ENCODE measurements around the gene ETV6. TPM values are rescaled to one million over a fixed set of nuclear protein-coding genes. Genes with fewer than 3 reads are reported as not detected.

The ETV6 gene
- total RNA-seq, 1 experiment from 2014 or later = 6.4 TPM

DNA sequence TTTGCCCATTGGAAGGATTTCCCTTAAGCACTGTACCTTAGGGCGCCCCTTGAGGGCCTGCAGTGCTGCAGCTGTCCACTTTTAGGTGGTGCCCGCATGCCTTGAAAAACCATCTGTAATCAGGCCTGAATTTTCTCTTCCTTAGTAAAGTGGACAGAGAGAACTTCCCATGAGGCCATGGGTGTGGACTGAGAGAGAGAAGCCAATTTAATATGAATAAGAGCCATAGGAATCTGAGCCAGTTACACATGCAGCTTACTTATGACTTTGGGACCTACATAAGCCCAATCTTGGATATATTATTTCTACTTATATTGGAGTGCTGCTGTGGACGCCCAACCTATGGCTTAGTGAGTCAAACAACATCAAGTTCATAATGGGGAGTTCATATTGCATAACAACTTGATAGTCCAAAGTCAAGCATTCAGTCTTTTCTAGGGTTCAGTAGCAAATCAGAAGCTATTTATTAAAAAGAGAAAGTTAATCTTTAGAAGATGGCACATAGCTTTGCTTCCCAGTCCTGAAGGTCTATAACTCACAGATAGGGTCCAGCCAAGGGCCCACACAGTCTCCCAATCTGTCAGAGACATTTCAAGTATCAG is 11.1 kb upstream of the ETV6 start:
- DNase-seq (ENCODE audit: low read depth, low spot score) = no peak
- in situ Hi-C loops (cut with HindIII; ENCODE audit: low pct_unique_long_range_greater_than_20kb, low sequenced_read_pairs) = no loop called here

DNA sequence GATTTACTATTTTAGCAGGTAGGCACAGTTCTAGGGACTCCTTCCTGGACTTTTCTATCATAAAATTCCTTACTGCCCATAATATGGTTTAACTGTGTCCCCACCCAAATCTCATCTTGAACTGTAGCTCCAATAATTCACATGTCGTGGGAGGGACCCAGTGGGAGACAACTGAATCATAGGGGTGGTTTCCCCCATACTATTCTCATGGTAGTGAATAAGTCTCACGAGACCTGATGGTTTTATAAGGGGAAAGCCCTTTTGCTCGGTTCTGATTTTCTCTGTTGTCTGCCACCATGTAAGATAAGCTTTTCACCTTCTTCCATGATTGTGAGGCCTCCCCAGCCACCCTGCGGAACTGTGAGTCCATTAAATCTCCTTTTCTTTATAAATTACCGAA is 10.0 kb upstream of the ETV6 start:
- DNase-seq (ENCODE audit: low read depth, low spot score) = no peak
- in situ Hi-C loops (cut with HindIII; ENCODE audit: low pct_unique_long_range_greater_than_20kb, low sequenced_read_pairs) = no loop called here

DNA sequence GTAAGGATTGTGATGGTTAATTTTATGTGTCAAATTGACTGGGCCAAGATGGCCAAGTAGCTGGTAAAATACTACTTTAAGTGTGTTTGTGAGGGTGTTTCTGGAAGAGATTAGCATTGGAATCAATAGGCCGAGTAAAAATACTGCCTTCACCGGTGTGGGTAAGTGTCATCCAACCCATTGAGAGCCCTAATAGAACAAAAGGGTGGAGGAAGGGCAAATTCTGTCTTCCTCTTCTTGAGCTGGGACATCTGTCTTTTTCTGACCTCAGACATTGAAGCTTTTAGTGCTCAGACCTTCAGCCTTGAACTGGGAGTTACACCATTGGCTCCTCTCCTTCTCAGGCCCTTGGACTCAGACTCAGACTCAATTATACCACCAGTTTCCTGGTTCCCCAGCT is 8.0 kb upstream of the ETV6 start:
- in situ Hi-C loops (cut with HindIII; ENCODE audit: low pct_unique_long_range_greater_than_20kb, low sequenced_read_pairs) = no loop called here
- no peak for DNase-seq (ENCODE audit: low read depth, low spot score)

DNA sequence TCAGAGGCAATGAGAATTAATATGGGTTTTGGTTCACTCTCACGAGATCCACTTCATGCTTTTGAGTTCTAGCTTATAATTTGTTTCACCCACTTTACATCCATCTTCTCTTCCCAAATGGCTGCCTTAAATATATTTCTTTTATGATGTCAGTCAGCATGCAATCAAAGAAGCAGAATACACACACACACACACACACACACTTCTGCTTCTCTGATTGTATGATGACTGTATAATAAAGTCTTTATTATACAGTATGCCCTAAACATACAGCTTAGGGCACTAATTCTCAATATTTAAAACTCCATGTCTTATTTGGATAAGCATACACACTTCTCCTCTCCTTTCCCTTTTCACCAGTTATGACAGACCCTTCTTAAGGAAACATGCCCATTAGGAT is 6.7 kb upstream of the ETV6 start:
- in situ Hi-C loops (cut with HindIII; ENCODE audit: low pct_unique_long_range_greater_than_20kb, low sequenced_read_pairs) = no loop called here
- DNase-seq (ENCODE audit: low read depth, low spot score) = no peak

DNA sequence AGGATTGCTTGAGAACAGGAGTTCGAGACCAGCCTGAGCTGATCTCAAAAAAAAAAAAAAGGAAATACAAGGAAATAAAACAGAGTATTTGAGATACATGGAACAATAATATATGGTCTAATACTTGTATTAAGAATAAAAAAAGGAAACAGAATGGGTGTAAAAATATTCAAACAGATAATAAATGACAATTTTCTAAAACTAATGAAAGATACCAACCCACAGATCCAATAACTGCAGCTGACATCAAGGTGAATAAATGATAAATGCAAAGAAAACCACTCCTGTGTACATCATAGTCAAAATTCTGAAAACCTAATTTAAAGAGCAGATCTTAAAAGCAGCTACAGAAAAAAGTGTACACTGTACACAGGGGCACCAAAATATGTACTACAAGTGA is 4.1 kb upstream of the ETV6 start:
- in situ Hi-C loops (cut with HindIII; ENCODE audit: low pct_unique_long_range_greater_than_20kb, low sequenced_read_pairs) = no loop called here
- no peak for DNase-seq (ENCODE audit: low read depth, low spot score)

DNA sequence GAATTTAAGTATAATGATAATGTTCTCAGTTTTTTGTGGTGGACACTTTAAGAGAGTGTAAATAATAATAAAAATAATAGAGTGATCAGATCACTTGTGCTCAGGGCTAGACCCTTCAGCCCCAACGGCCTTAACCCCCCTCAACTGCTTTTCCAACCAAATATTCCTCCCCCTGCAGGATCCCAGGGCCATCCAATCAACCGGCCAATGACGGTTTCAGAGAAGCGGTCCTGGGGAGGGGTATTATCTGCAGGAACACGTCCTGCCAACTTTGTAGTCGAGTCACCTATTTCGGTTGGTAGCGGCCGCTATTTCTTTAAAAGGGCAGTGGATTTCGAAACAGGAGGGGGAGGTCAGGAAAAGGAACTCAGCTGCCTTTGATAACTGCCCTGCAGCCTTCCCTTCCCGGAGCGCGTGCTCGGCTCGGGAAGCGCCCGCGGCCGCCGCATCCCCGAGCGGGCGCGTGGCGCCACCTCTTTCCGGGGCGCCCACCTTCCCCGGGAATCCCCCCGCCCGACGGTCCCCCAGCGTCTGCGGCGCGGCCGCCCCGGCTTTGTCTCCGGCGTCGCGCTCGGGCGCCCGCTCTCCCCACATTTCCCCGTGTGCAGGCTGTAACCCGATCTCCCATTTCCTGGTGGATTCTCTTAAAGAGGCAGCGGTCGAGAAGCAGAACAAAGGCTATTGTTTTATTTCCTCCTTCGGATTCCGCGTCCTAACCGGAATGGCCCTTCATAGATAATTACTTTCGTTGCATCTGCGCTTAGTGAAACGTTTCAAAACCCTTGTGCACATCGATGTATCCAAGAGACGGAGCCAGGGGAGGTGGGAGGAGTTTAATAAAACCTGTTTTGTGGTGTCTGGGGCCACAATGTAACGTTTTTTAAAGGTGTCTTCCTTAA is 711 bp upstream of the ETV6 start:
- DNase-seq (ENCODE audit: low read depth, low spot score) = peak; percentile 89
- in situ Hi-C loops (cut with HindIII; ENCODE audit: low pct_unique_long_range_greater_than_20kb, low sequenced_read_pairs) = no loop called here

DNA sequence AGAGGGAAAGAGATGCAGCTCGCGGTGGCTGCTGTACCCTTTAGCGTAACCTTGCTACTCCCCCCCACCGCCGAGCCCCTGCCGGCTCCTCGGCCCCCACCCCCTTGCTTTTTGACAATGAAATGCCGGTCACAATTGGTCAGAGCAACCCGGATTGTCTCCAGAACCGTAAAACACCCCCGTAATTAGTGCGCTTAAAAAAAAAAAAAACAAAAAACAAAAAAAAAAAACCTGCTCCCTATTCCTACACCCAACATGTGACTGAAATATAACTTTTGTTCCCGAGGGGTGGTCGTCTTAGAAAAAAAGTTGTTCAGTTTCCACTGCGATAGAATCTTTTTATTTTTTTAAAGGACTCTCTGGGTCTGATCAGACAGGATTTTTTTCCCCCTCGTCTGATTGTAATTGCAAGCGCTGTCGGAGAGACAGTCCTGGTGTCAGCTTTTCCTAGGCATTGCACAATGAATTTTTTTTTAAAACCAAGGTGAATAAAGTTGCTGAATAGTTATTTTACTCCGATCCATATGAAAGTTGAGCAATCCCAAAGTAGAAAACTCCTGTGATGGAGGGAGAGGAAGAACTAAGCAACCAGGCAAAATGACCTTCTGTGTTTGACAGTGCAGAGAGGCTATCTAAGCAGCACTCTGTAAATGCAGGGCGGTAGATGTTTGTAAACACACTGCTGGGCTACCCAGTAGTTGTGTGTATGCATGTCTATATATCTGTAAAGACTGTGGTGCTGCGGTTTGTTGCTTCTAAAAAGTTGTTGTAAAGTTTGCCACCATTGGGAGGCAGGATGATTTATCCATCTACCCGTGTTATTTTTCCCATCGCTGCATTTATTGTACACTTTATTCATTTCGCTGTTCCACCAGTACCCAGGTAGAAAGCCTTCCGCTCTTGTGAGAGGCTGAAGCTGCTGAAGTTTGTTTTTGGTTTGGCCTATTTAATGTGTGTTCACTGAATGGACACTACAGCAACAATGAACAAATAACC is 1.1 kb downstream of the ETV6 start:
- DNase-seq (ENCODE audit: low read depth, low spot score) = peak; percentile 29

DNA sequence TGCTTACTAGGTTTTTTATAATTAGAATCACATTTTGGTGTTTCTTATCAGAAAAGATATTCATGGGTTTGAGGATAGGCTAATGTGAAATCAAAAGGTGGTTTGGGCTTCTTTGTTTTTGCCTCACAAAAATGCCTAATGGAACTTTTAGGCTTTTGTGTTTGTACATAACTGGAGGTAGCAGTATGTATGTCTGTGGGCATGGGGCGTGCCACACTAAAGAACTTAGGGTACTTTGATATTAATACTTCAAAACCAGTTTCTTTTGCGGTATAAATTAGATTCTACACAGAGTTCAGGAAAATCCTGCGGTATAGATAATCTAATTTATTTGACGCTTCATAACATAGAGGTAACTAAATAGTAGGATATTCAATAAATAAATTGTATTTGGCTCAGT is 1.9 kb downstream of the ETV6 start:
- in situ Hi-C loops (cut with HindIII; ENCODE audit: low pct_unique_long_range_greater_than_20kb, low sequenced_read_pairs) = no loop called here
- no peak for DNase-seq (ENCODE audit: low read depth, low spot score)

More for the DNA sequence above, 1.1 kb downstream of the ETV6 start:
- in situ Hi-C loops (cut with HindIII; ENCODE audit: low pct_unique_long_range_greater_than_20kb, low sequenced_read_pairs) = no loop called here

DNA sequence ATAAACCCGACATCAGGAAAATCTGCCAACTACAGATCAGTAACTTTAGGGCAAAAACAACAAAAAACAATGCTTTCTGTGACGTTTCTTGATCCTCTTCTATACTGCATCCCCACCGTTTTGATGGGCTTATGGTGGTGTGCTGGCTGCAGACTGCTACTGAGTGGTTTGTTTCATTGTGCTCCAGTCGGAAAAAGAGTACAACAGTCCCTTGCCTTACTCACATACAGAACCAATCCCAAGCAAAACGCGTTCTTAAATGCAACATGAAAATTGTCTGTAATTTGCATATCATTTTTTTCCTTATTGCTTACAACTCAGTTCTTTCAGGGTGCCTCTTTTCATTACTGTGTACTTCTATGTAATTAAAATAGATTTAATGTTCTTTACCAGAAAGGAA is 2.3 kb downstream of the ETV6 start:
- no peak for DNase-seq (ENCODE audit: low read depth, low spot score)
- in situ Hi-C loops (cut with HindIII; ENCODE audit: low pct_unique_long_range_greater_than_20kb, low sequenced_read_pairs) = no loop called here

DNA sequence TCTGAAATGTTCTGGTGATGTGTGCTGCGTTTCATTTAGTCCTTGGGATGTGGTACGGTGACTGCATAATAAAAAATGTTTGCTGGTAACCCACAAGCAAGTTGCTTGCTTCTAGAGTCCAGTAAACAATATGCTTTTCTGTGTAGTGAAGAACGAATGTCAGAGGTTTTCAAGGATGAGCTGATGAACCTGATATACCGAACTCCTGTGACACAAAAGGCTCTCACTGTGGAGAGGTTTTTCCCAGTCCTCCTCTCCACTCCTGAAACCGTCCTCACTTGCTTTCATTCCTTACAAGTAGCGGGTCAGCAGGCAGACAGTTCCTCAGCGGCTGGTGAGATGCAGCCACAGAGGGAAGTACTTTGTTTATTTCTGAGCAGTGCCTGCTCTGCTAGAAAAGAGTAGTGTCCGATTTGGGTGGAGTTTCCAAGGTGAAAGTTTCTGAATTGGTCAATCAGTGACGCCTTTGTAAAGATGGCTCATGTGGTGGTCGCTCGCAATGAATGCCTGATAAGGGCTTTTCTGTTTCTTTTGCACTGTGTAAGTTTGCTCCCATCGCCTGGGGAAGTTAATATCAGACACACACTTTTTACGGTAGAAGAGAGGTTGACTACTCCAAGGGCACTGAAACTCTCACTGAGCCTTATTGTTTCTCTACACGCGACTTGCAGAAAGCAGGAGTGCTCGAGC is 3.0 kb downstream of the ETV6 start:
- in situ Hi-C loops (cut with HindIII; ENCODE audit: low pct_unique_long_range_greater_than_20kb, low sequenced_read_pairs) = no loop called here

DNA sequence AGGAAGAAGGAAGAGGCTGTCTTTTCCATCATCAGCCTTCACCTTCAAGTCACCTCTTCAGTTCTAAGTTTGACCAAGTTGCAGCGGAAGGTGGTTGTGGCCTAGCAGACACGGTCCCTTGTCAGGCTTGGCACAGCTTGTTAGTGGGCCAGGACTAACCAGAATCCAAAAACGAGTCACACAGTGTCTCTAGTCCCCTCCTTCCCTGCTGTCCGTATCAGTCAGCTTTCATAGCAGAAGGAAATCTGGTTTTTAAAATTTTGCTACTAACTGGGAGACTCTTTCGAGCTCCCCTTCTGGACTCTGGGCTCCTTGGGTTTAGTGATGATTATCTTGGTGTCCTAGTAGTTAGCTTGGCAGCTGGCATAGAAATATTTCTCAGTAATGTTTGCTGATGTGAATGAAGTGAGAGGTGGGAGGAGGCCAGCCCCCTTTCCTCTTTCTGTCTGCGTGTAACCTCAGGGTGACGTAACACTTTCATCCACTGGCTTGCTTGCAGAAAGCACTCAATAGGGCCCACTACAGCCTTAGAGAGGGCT is 3.8 kb downstream of the ETV6 start:
- DNase-seq (ENCODE audit: low read depth, low spot score) = no peak
- in situ Hi-C loops (cut with HindIII; ENCODE audit: low pct_unique_long_range_greater_than_20kb, low sequenced_read_pairs) = no loop called here

More for the DNA sequence above, 3.0 kb downstream of the ETV6 start:
- peak; percentile 68 for DNase-seq (ENCODE audit: low read depth, low spot score)

DNA sequence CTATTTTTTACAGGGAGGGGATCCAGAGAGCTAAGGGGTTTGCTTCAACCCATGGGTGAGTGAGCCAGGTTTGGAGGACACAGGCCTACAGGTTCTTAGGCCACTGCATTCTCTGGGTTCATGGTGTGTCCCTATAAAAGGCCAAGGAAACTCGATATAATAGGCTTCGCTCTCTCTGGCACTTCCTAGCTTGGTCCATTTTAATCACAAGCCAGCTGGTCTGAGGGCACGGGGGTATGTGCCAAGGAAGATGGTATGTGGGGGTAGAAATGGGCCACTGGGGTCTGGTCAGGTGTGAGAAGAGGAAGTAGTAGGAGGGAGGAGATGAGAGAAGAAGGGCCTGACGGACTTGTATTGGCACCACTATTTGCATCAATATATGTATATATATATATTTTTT is 4.9 kb downstream of the ETV6 start:
- in situ Hi-C loops (cut with HindIII; ENCODE audit: low pct_unique_long_range_greater_than_20kb, low sequenced_read_pairs) = no loop called here
- DNase-seq (ENCODE audit: low read depth, low spot score) = no peak

DNA sequence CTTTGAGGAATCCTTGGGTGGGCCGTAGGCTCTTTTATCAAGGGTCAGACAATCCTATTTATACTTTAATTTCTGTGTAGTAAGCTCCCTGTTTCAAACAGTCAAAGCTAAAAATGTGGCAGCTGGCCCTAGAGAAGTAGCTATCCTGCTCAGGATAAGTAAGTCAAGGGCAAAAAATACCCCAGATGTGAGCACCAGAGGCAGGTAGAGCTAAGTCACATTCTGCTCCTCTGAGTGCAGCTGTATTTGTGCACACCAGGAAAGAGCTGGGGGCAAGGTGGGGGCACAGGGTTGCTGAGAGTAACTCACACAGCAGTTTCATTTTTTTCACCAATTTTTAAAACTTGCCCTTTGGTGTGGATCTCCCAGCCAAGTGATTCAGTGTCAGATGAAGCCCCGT is 5.3 kb downstream of the ETV6 start:
- no peak for DNase-seq (ENCODE audit: low read depth, low spot score)
- in situ Hi-C loops (cut with HindIII; ENCODE audit: low pct_unique_long_range_greater_than_20kb, low sequenced_read_pairs) = no loop called here

DNA sequence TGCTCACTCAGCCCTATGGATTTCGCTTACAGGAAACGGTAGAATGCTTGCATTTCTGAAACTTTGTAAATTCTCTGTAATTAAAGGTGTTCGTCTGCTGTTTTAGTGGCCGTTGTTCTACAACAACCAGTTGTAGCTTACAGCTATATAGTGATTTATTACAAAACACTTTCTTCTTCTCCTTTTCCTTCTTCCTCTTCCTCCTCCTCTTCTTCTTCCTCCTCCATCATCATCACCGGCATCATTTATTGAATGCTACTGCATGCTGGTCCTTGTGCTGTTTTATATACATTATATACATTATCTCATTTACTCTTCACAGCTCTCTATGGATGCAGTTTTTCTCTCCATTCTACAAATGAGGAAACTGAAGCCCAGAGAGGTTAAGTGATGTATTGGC is 6.4 kb downstream of the ETV6 start:
- DNase-seq (ENCODE audit: low read depth, low spot score) = no peak
- in situ Hi-C loops (cut with HindIII; ENCODE audit: low pct_unique_long_range_greater_than_20kb, low sequenced_read_pairs) = no loop called here

DNA sequence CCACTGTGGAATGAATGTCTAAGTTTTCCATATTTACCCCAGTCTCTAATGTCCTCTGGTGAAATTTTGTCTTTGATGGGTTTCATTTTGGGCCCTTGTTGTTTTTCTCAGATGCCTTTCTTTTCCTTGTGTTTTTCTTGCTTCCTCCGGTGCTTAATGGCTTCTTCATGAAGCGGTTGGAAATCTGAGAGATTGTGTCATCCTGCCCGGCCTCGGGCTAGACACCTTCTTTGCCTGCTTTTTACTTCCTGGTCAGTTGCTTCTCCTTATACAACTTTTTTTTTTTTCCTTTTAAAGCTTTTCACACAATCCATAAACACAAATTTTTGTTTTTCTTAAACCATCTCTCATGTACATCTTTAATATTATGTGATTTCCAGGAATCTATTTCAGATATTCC is 7.1 kb downstream of the ETV6 start:
- DNase-seq (ENCODE audit: low read depth, low spot score) = no peak
- in situ Hi-C loops (cut with HindIII; ENCODE audit: low pct_unique_long_range_greater_than_20kb, low sequenced_read_pairs) = no loop called here

DNA sequence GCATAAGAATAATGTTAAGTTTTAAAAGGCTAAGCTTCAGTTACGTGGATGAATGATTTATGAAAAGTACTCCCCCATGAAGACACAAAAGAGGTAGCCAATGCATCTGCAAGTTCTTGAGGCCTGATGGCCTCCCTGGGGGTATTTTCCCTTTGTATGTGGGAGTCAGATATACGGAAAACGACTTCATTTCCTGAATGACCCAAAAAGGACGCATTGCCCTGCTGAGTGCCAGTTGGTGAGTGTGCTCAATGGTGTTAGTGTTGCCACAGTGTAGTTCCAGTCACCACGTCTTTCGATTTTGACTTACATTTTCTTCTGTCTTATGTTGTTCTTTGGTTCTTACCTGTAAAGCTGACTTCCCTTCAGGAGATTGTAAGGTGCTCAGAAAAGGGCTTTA is 8.0 kb downstream of the ETV6 start:
- in situ Hi-C loops (cut with HindIII; ENCODE audit: low pct_unique_long_range_greater_than_20kb, low sequenced_read_pairs) = no loop called here
- DNase-seq (ENCODE audit: low read depth, low spot score) = no peak

DNA sequence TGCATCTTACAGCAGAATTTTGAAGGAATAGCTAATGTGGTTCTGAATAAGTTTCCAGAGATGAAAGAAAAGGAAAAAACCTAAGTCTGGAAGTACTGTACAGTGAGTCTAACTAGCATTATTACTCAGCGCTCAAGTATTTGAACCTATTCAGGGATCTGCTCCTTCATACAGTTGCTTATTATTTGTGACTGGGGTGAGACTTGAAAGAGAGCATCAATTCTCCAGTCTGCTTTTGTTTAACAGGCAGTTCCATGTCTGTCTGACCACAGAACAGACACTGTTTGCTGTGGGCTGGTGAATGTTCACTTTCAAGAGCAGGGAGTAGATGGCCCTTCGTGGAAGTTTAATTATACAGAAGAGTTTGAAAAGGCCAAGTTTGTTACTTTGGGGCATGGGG is 9.3 kb downstream of the ETV6 start:
- DNase-seq (ENCODE audit: low read depth, low spot score) = peak; percentile 48
- in situ Hi-C loops (cut with HindIII; ENCODE audit: low pct_unique_long_range_greater_than_20kb, low sequenced_read_pairs) = no loop called here
